SK-N-SH treated with all-trans-retinoic acid at 6 μM for 48 hours (cell line): ENCODE measurements around the gene ADAM15.

Experiments
- ARNTL ChIP-seq: fragments of 450-650 bp; formaldehyde crosslinking; IDR thresholded peaks from 2 replicates; pipeline ENCODE4 v1.5.0; 2020; ENCODE audit warnings: low read depth, mild to moderate bottlenecking, moderate library complexity, borderline replicate concordance
- BACH2 ChIP-seq: fragments of 250-450 bp; sonication (Bioruptor Pico); IDR thresholded peaks from 2 replicates; pipeline ENCODE4 v1.9.0; 2021; ENCODE audit warnings: mild to moderate bottlenecking, borderline replicate concordance
- GLIS3 ChIP-seq: fragments of 250-450 bp; sonication (Bioruptor Pico); IDR thresholded peaks from 2 replicates; pipeline ENCODE4 v1.5.0; 2020; ENCODE audit warnings: mild to moderate bottlenecking, moderate library complexity
- ISL1 ChIP-seq: fragments of 250-450 bp; sonication (Bioruptor Pico); IDR thresholded peaks from 2 replicates; pipeline ENCODE4 v2.1.2; 2022; ENCODE audit warnings: mild to moderate bottlenecking, moderate library complexity
- PPARA ChIP-seq: fragments of 250-450 bp; sonication (Bioruptor Pico); IDR thresholded peaks from 2 replicates; pipeline ENCODE4 v1.5.0; 2020; ENCODE audit warnings: mild to moderate bottlenecking, borderline replicate concordance
- ZC3H10 ChIP-seq: fragments of 250-450 bp; sonication (Bioruptor Pico); IDR thresholded peaks from 2 replicates; pipeline ENCODE4 v1.5.1; 2021; ENCODE audit warnings: mild to moderate bottlenecking, moderate library complexity
- ZFP3 ChIP-seq: fragments of 250-450 bp; sonication (Bioruptor Pico); IDR thresholded peaks from 2 replicates; pipeline ENCODE4 v1.5.0; 2020; ENCODE audit warnings: mild to moderate bottlenecking, moderate library complexity
- ZFP30 ChIP-seq: fragments of 450-650 bp; formaldehyde crosslinking; IDR thresholded peaks from 2 replicates; pipeline ENCODE4 v1.5.0; 2022; ENCODE audit warnings: mild to moderate bottlenecking, moderate library complexity
- TF ChIP-seq, protein P1 (sequence below): fragments of 250-450 bp; sonication (Bioruptor Pico); IDR thresholded peaks from 2 replicates; pipeline ENCODE4 v1.8.0; 2021; ENCODE audit warnings: low read depth, mild to moderate bottlenecking, moderate library complexity, borderline replicate concordance

DNA sequence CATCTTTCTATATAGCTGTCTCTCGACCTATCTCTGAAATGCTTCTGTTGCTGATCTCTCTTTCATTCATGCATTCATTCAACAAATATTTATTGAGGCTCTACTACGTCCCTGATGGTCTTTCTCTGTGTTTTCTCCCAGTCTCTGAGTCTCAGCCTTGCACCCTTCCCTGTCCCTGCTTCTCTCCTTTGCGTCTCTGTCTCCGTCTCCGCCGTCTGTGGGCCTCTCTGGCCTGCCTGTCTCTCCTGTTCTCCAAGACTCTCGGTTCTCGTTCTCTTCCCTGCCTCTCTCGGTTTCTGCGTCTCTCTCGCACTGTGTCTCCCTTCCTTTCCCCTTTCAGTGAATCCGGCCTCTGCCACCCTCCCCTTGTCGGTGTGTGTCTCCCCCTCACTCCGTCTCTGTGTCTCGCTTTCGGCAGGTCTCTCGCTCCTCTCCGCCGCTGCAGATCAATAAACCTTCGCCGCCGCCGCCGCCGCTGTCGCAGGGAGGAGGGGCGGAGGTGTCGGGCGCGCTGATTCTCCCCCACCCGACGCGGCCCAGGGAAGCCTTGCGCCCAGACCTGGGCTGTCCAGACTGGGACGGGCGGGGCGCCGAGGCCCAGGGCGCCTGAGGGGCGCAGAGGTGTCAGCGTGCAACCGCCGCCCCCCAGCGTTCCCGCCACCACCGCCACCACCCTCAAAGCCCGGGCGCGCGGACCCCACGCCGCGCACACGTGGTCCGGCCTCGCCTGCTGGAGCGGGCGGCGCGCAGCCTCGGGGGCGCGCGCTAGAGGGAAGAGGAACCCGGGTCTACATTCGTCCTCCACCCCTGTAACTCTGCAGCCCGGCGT lies 30.6 kb downstream of the ADAM15 start:
- no peak for TF ChIP-seq ZFP30 (CRISPR knock-in tag)
- TF ChIP-seq GLIS3 (CRISPR knock-in tag) = no peak
- TF ChIP-seq, protein P1, sequence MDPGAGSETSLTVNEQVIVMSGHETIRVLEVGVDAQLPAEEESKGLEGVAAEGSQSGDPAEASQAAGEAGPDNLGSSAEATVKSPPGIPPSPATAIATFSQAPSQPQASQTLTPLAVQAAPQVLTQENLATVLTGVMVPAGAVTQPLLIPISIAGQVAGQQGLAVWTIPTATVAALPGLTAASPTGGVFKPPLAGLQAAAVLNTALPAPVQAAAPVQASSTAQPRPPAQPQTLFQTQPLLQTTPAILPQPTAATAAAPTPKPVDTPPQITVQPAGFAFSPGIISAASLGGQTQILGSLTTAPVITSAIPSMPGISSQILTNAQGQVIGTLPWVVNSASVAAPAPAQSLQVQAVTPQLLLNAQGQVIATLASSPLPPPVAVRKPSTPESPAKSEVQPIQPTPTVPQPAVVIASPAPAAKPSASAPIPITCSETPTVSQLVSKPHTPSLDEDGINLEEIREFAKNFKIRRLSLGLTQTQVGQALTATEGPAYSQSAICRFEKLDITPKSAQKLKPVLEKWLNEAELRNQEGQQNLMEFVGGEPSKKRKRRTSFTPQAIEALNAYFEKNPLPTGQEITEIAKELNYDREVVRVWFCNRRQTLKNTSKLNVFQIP (CRISPR knock-in tag) = no peak
- no peak for TF ChIP-seq ZFP3 (CRISPR knock-in tag)
- TF ChIP-seq BACH2 (CRISPR knock-in tag) = no peak
- TF ChIP-seq ARNTL (CRISPR knock-in tag) = no peak
- no peak for TF ChIP-seq PPARA (CRISPR knock-in tag)
- no peak for TF ChIP-seq ISL1 (CRISPR knock-in tag)
- no peak for TF ChIP-seq ZC3H10 (CRISPR knock-in tag)
